ENCODE data around the gene NFASC.

NFASC gene

GRCh38 chr1:204944662-204945061 is 74.0 kb downstream of the NFASC start:
- no peak for DNase-seq (ENCODE audit: low read depth)
- H3K4me3 ChIP-seq (ENCODE audit: low read depth, low read length) = no peak overlapping the region
- no peak for TF ChIP-seq CTCF (IDR thresholded peaks at IDR 0.05; ENCODE audit: insufficient read depth, low read depth, low read length, missing control alignments)

- TF ChIP-seq CTCF (IDR thresholded peaks at IDR 0.05; ENCODE audit: insufficient read depth, low read depth, low read length, missing control alignments) = no peak
- H3K4me3 ChIP-seq (ENCODE audit: low read depth, low read length) = no peak overlapping the region
- no peak for DNase-seq (ENCODE audit: low read depth)
These were observed 74.9 kb downstream of the NFASC start for GRCh38 chr1:204945565-204945977.

GRCh38 chr1:204946640-204947039 is 76.0 kb downstream of the NFASC start:
- TF ChIP-seq CTCF (IDR thresholded peaks at IDR 0.05; ENCODE audit: insufficient read depth, low read depth, low read length, missing control alignments) = no peak
- DNase-seq (ENCODE audit: low read depth) = no peak
- no peak overlapping the region for H3K4me3 ChIP-seq (ENCODE audit: low read depth, low read length)

GRCh38 chr1:204947338-204947737 is 76.7 kb downstream of the NFASC start:
- DNase-seq (ENCODE audit: low read depth) = no peak
- TF ChIP-seq CTCF (IDR thresholded peaks at IDR 0.05; ENCODE audit: insufficient read depth, low read depth, low read length, missing control alignments) = no peak
- no peak overlapping the region for H3K4me3 ChIP-seq (ENCODE audit: low read depth, low read length)

- H3K4me3 ChIP-seq (ENCODE audit: low read depth, low read length) = no peak overlapping the region
- no peak for DNase-seq (ENCODE audit: low read depth)
- TF ChIP-seq CTCF (IDR thresholded peaks at IDR 0.05; ENCODE audit: insufficient read depth, low read depth, low read length, missing control alignments) = no peak
These were observed 77.1 kb downstream of the NFASC start for GRCh38 chr1:204947747-204948146.

GRCh38 chr1:204950353-204951001 is 79.8 kb downstream of the NFASC start:
- no peak for TF ChIP-seq CTCF (IDR thresholded peaks at IDR 0.05; ENCODE audit: insufficient read depth, low read depth, low read length, missing control alignments)
- no peak for DNase-seq (ENCODE audit: low read depth)
- H3K4me3 ChIP-seq (ENCODE audit: low read depth, low read length) = no peak overlapping the region
